H1 (cell line): ENCODE measurements around the gene TMEM134. TPM values are rescaled to one million over a fixed set of nuclear protein-coding genes. Genes with fewer than 3 reads are reported as not detected.
A peak's percentile ranks its signal among the peaks of the same experiment; 100 is the strongest.

Experiments
- CTCF ChIA-PET: fragments of 300-600 bp; sonication (Branson Sonifier 250); formaldehyde crosslinking; loops from one replicate; lab custom pipeline; 2021; ENCODE audit not compliant: partially characterized antibody; lab: Charles Lee
- POLR2A ChIA-PET: fragments of 300-600 bp; sonication (Branson Sonifier 250); formaldehyde crosslinking; loops from one replicate; lab custom pipeline; 2021; ENCODE audit warnings: inconsistent platforms; ENCODE audit not compliant: partially characterized antibody; lab: Charles Lee
- DNase-seq, 2 experiments: peaks; one replicate each; pipeline versions ENCODE4 v3.0.0 to v3.0.0-alpha.2; 2010 to 2022; ENCODE audit warnings: low spot score in 2 of 2, low read depth in 1 of 2, mixed read lengths in 1 of 2
- FAIRE-seq: peaks from 2 replicates; lab custom pipeline; 2011; peaks lifted over from hg19 to GRCh38; lab: Jason Lieb, UNC
- H2AFZ ChIP-seq: 2 replicates; pipeline ENCODE4 v1.8.1; 2012; ENCODE audit warnings: low read length, inconsistent platforms
- H2AK5ac ChIP-seq: 2 replicates; pipeline ENCODE4 v1.6.1; 2013; ENCODE audit warnings: low read depth, low read length
- H2BK120ac ChIP-seq: replicated peaks from 2 replicates; pipeline ENCODE3; 2013; ENCODE audit warnings: low read depth, low read length, inconsistent platforms
- H2BK12ac ChIP-seq: 2 replicates; pipeline ENCODE4 v1.6.1; 2013; ENCODE audit warnings: low read depth, low read length
- H2BK15ac ChIP-seq: 2 replicates; pipeline ENCODE4 v1.6.1; 2013; ENCODE audit warnings: low read length
- H2BK20ac ChIP-seq: 2 replicates; pipeline ENCODE4 v1.6.1; 2013; ENCODE audit warnings: low read length
- H2BK5ac ChIP-seq: 2 replicates; pipeline ENCODE4 v1.6.1; 2013; ENCODE audit warnings: low read depth, low read length
- H3K14ac ChIP-seq: 2 replicates; pipeline ENCODE4 v1.6.1; 2013; ENCODE audit warnings: inconsistent platforms; ENCODE audit not compliant: insufficient read length
- H3K18ac ChIP-seq: 2 replicates; pipeline ENCODE4 v1.6.1; 2013; ENCODE audit warnings: low read length; ENCODE audit errors: extremely low read depth
- H3K23ac ChIP-seq: 2 replicates; pipeline ENCODE4 v1.6.1; 2013; ENCODE audit warnings: inconsistent platforms; ENCODE audit not compliant: insufficient read length
- H3K23me2 ChIP-seq: 2 replicates; pipeline ENCODE4 v1.6.1; 2013; ENCODE audit warnings: low read depth, low read length
- H3K27ac ChIP-seq: 2 replicates; pipeline ENCODE4 v1.6.1; 2011; ENCODE audit warnings: low read depth, low read length, inconsistent platforms
- H3K27me3 ChIP-seq, 4 experiments: replicated peaks in 1 of 4; 1 replicate in 1 of 4; 2 replicates in 3 of 4; pipeline versions ENCODE4 v1.6.1 to v1.8.1; 2011 to 2013; ENCODE audit warnings: low read length in 3 of 4, mild to moderate bottlenecking in 3 of 4, inconsistent platforms in 2 of 4, mixed read lengths in 2 of 4, moderate library complexity in 1 of 4; ENCODE audit not compliant: control insufficient read depth in 3 of 4, insufficient read depth in 3 of 4; ENCODE audit errors: extremely low read depth in 1 of 4
- H3K36me3 ChIP-seq, 4 experiments: 2 replicates each; pipeline versions ENCODE4 v1.6.1 to v1.8.1; 2011 to 2013; ENCODE audit warnings: mild to moderate bottlenecking in 4 of 4, low read length in 3 of 4, moderate library complexity in 2 of 4, control low read depth in 1 of 4, inconsistent platforms in 1 of 4; ENCODE audit not compliant: insufficient read depth in 4 of 4, control insufficient read depth in 2 of 4
- H3K4ac ChIP-seq: replicated peaks from 2 replicates; pipeline ENCODE3; 2013; ENCODE audit warnings: low read length, low read depth, mixed read lengths, inconsistent platforms; ENCODE audit not compliant: insufficient read length
- H3K4me1 ChIP-seq, 4 experiments: replicated peaks in 1 of 4; 1 replicate in 1 of 4; 2 replicates in 3 of 4; pipeline versions ENCODE4 v1.6.1 to v1.8.1; 2011 to 2013; ENCODE audit warnings: low read length in 3 of 4, inconsistent platforms in 2 of 4, mixed read lengths in 1 of 4; ENCODE audit not compliant: insufficient read depth in 4 of 4, control insufficient read depth in 3 of 4
- H3K4me2 ChIP-seq, 2 experiments: 2 replicates each; pipeline versions ENCODE4 v1.6.1 to v1.8.1; 2011 to 2013; ENCODE audit warnings: low read depth in 2 of 2, low read length in 2 of 2, control low read depth in 1 of 2, inconsistent platforms in 1 of 2, mild to moderate bottlenecking in 1 of 2; ENCODE audit not compliant: insufficient read depth in 1 of 2
- H3K4me3 ChIP-seq, 4 experiments: fragments of 200-600, 300-600 bp in 1 of 4; sonication (generic), shearing (Covaris generic), sonication (Bioruptor Twin) in 1 of 4; 2 replicates each; pipeline versions ENCODE4 v1.5.1 to v1.8.1; 2011 to 2016; ENCODE audit warnings: low read length in 4 of 4, low read depth in 3 of 4, control low read depth in 2 of 4, inconsistent platforms in 2 of 4, mild to moderate bottlenecking in 2 of 4, mixed read lengths in 1 of 4, moderate library complexity in 1 of 4; ENCODE audit not compliant: insufficient read depth in 2 of 4; ENCODE audit errors: extremely low read depth in 1 of 4
- H3K56ac ChIP-seq: replicated peaks from 2 replicates; pipeline ENCODE3; 2013; ENCODE audit warnings: low read depth, mild to moderate bottlenecking, mixed read lengths, low read length, inconsistent platforms; ENCODE audit not compliant: insufficient read length
- H3K79me1 ChIP-seq: 2 replicates; pipeline ENCODE4 v1.6.1; 2013; ENCODE audit warnings: low read depth, low read length, control low read depth
- H3K79me2 ChIP-seq, 2 experiments: 2 replicates each; pipeline versions ENCODE4 v1.6.1 to v1.8.1; 2012 to 2013; ENCODE audit warnings: low read length in 2 of 2, mild to moderate bottlenecking in 2 of 2, inconsistent platforms in 1 of 2; ENCODE audit not compliant: insufficient read depth in 2 of 2, control insufficient read depth in 1 of 2
- H3K9ac ChIP-seq, 4 experiments: replicated peaks in 1 of 4; 1 replicate in 1 of 4; 2 replicates in 3 of 4; pipeline versions ENCODE4 v1.6.1 to v1.8.1; 2011 to 2013; ENCODE audit warnings: low read depth in 3 of 4, low read length in 3 of 4, control low read depth in 2 of 4, mild to moderate bottlenecking in 2 of 4, moderate library complexity in 2 of 4, inconsistent platforms in 1 of 4; ENCODE audit errors: extremely low read depth in 1 of 4
- H3K9me3 ChIP-seq, 2 experiments: 2 replicates each; pipeline versions ENCODE4 v1.6.1 to v1.8.1; 2012 to 2013; ENCODE audit warnings: mild to moderate bottlenecking in 2 of 2, moderate library complexity in 2 of 2, control low read depth in 1 of 2, inconsistent platforms in 1 of 2, low read depth in 1 of 2, low read length in 1 of 2, mixed read lengths in 1 of 2; ENCODE audit not compliant: insufficient read depth in 2 of 2
- H4K20me1 ChIP-seq, 2 experiments: replicated peaks in 1 of 2; 2 replicates each; pipeline versions ENCODE3 to v1.8.1; 2011 to 2013; ENCODE audit warnings: inconsistent platforms in 2 of 2, low read length in 2 of 2, mild to moderate bottlenecking in 1 of 2; ENCODE audit not compliant: insufficient read depth in 2 of 2, control insufficient read depth in 1 of 2
- H4K5ac ChIP-seq: 2 replicates; pipeline ENCODE4 v1.6.1; 2013; ENCODE audit warnings: low read length, low read depth, mixed read lengths, inconsistent platforms; ENCODE audit not compliant: insufficient read length
- H4K8ac ChIP-seq: 2 replicates; pipeline ENCODE4 v1.8.0; 2013; ENCODE audit warnings: mild to moderate bottlenecking, moderate library complexity, low read length, inconsistent platforms; ENCODE audit not compliant: insufficient read depth; ENCODE audit errors: extremely low read depth
- H4K91ac ChIP-seq: replicated peaks from 2 replicates; pipeline ENCODE3; 2013; ENCODE audit warnings: low read length, mixed read lengths, inconsistent platforms; ENCODE audit not compliant: insufficient read length
- ASH2L ChIP-seq: fragments of 200-600, 300-600 bp; sonication (generic); IDR thresholded peaks from one replicate; pipeline ENCODE4 v1.7.1; 2017; ENCODE audit warnings: low read length
- CTBP2 ChIP-seq: IDR thresholded peaks from 2 replicates; pipeline ENCODE4 v1.7.0; 2011; ENCODE audit warnings: borderline replicate concordance, mild to moderate bottlenecking, moderate library complexity, mixed read lengths, low read length; ENCODE audit not compliant: insufficient read depth, insufficient read length
- EZH2 ChIP-seq: fragments of 200-600 bp; sonication (generic); IDR thresholded peaks from 2 replicates; pipeline ENCODE4 v1.7.1; 2012; ENCODE audit warnings: low read depth, mild to moderate bottlenecking, moderate library complexity, low read length, inconsistent platforms; ENCODE audit not compliant: severe bottlenecking
- GABPA ChIP-seq: IDR thresholded peaks from 2 replicates; pipeline ENCODE4 v1.6.1; 2011; ENCODE audit warnings: mild to moderate bottlenecking, low read length, moderate library complexity, borderline replicate concordance; ENCODE audit not compliant: insufficient read depth
- HDAC6 ChIP-seq: IDR thresholded peaks from one replicate; pipeline ENCODE4 v1.7.1; 2012; ENCODE audit warnings: low read depth, mild to moderate bottlenecking, inconsistent platforms, low read length, moderate library complexity
- JUN ChIP-seq: IDR thresholded peaks from 2 replicates; pipeline ENCODE4 v1.6.1; 2011; ENCODE audit warnings: low read depth, mild to moderate bottlenecking, improper control_type of control experiment, low read length
- JUND ChIP-seq: IDR thresholded peaks from 2 replicates; pipeline ENCODE4 v1.6.1; 2011; ENCODE audit warnings: mild to moderate bottlenecking, improper control_type of control experiment, low read length
- PHF8 ChIP-seq: fragments of 200-600 bp; sonication (generic); conservative IDR thresholded peaks from 2 replicates; pipeline ENCODE4 v1.7.1; 2012; ENCODE audit warnings: low read depth, mild to moderate bottlenecking, inconsistent platforms, low read length, moderate library complexity
- SIRT6 ChIP-seq: IDR thresholded peaks from one replicate; pipeline ENCODE4 v1.7.1; 2012; ENCODE audit warnings: low read length, inconsistent platforms
- SRF ChIP-seq: IDR thresholded peaks from 2 replicates; pipeline ENCODE4 v1.6.1; 2011; ENCODE audit warnings: mild to moderate bottlenecking, low read depth, low read length, moderate library complexity
- SUZ12 ChIP-seq: fragments of 200-600 bp; sonication (generic); IDR thresholded peaks from 2 replicates; pipeline ENCODE4 v1.6.1; 2012; ENCODE audit warnings: mild to moderate bottlenecking, inconsistent platforms, low read length, moderate library complexity, mixed read lengths
- TBP ChIP-seq: IDR thresholded peaks from 2 replicates; pipeline ENCODE4 v1.6.1; 2011; ENCODE audit warnings: low read depth, low read length, improper control_type of control experiment
- TCF12 ChIP-seq: IDR thresholded peaks from 2 replicates; pipeline ENCODE4 v1.6.1; 2011; ENCODE audit warnings: low read depth, mild to moderate bottlenecking, low read length
- WGBS, 2 experiments: shearing (Covaris generic) in 1 of 2; methylation state at CpG; one replicate each; pipeline versions ENCODE4 v1.1.6 to v1.1.7; 2013 to 2015; ENCODE audit warnings: low lambda C conversion rate in 2 of 2, mixed read lengths in 2 of 2, inconsistent platforms in 1 of 2, low coverage in 1 of 2, missing lambda C conversion rate in 1 of 2; ENCODE audit not compliant: insufficient replicate concordance in 2 of 2, insufficient coverage in 1 of 2, insufficient read length in 1 of 2; ENCODE audit errors: extremely low coverage in 1 of 2, missing lambda C conversion rate in 1 of 2; 5-methylcytosine and 5-hydroxymethylcytosine counted together
- polyA plus RNA-seq, 7 experiments: library from polyadenylated mRNA; depleted of rRNA in 3 of 7; stranded (reverse) in 5 of 7; unstranded in 2 of 7; fragments of >200 nt in 5 of 7; fragments of 200-250 nt in 2 of 7; gene quantifications; 1 replicate in 5 of 7; 2 replicates in 1 of 7; 4 replicates in 1 of 7; pipeline versions ENCODE4 v1.2.1 to v1.2.3, GENCODE V29; 2011 to 2013; ENCODE audit warnings: missing spikeins in 2 of 7, mixed read lengths in 2 of 7
- total RNA-seq: library from RNA; stranded (reverse); fragmentation: NEBNext Ultra II Directional; extraction: Animal tissue kit (Norgen Biotek cat#: 25700); gene quantifications from 2 replicates; pipeline ENCODE4 v1.2.1, GENCODE V29; 2021

Gene TMEM134
- total and polyA plus RNA-seq, 2 of the 8 experiments (the other 6 are each of a cell fraction or from before 2014, with no cell fraction given), result 32.4 to 229 TPM

DNA sequence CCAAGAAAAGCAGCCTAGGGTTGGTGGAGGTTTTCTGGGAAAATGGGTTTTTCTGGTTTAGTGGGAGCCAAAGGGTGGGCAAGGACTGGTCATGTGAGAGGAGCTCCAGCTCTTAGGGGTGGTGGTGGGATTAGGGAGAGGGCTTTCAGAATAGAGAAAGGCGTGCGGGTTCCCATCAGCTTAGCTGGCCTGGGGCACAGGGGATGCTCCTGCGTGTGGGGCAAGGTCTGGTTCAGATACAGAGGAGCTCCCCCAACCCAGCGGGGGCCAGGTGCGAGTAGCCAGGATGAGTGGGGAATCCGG, 644 bp downstream of the TMEM134 start:
- no peak for DNase-seq

More for the DNA sequence above, 644 bp downstream of the TMEM134 start:
- Histone ChIP-seq H4K8ac (no peak overlapping the region), H2BK12ac (no peak overlapping the region), H3K9ac (peak overlapping the region in 3 of 4 experiments; percentile 29 to 59 (median 38); a peak in 5 of 7 replicates), H3K4me2 (peak overlapping the region; percentile 81 to 86), H2AFZ (no peak overlapping the region), H3K27me3 (no peaks in the 10 kb centered on the region), H3K23me2 (peaks cover 6% of the 10 kb centered on the region), H3K27ac (no peak overlapping the region), H3K79me1 (peaks cover 2% of the 10 kb centered on the region), H3K56ac (no peak overlapping the region), H3K14ac (no peak overlapping the region), H3K9me3 (no peaks in the 10 kb centered on the region), H2BK20ac (no peak overlapping the region), H2BK15ac (no peak overlapping the region), H2BK5ac (no peak overlapping the region), H3K4me3 (peak overlapping the region; percentile 55 to 90 (median 76)), H3K4ac (no peak overlapping the region), H3K18ac (no peak overlapping the region), H3K36me3 (no peaks in the 10 kb centered on the region), H2BK120ac (no peak overlapping the region), H3K4me1 (peaks cover 2 to 14% (median 6%) of the 10 kb centered on the region in 4 experiments; a peak in 6 of 7 replicates), H3K79me2 (peaks cover 0 to 3% of the 10 kb centered on the region in 2 experiments; a peak in 2 of 4 replicates), H4K91ac (no peak overlapping the region), H3K23ac (no peak overlapping the region), H2AK5ac (no peak overlapping the region), H4K5ac (no peak overlapping the region), H4K20me1 (peaks cover 0 to 3% of the 10 kb centered on the region in 2 experiments)
- FAIRE-seq, result no peak
- POLR2A ChIA-PET, result interaction anchor here (0.6 to 4.6 kb wide), 31 partner anchors 9 to 159 kb away, joined by 3 to 36 read pairs (median 4); partner anchors contain the start of genes CABP4, CARNS1, CORO1B and GPR152
- 17% methylated on average over 6 of the region's 6 CpGs; no CpG with 5 or more reads in 1 of the 2 experiments for WGBS, 2 experiments
- TF ChIP-seq SUZ12 (no peak), SIRT6 (no peak), TBP (no peak), JUND (no peak), PHF8 (no peak), HDAC6 (no peak), TCF12 (no peak), ASH2L (no peak), GABPA (no peak), EZH2 (no peak), JUN (no peak), SRF (no peak), CTBP2 (no peak)
- CTCF ChIA-PET, result interaction anchor here (0.9 to 2.3 kb wide), 14 partner anchors 23 to 92 kb away, joined by 3 to 15 read pairs (median 4); partner anchors contain the start of genes CARNS1, CORO1B, PITPNM1 and PPP1CA
